Peyer's patch (tissue), 4 donors: Measurements from ENCODE around the gene CCL5. TPM values are rescaled to one million over a fixed set of nuclear protein-coding genes. Genes with fewer than 3 reads are reported as not detected.

Experiments used
- DNase-seq, 3 donors: peaks; one replicate each; pipeline ENCODE4 v3.0.0-alpha.2; 2017 to 2019
- H3K27ac ChIP-seq, 4 donors: fragments of 200-600 bp; sonication (generic); one replicate each; pipeline ENCODE4 v1.5.1; 2016 to 2019
- H3K27me3 ChIP-seq, 2 donors: fragments of 200-600 bp; sonication (generic); one replicate each; pipeline ENCODE4 v1.5.1; 2019
- H3K36me3 ChIP-seq, 3 donors: fragments of 200-600 bp; sonication (generic); one replicate each; pipeline ENCODE4 v1.5.1; 2016 to 2019
- H3K4me1 ChIP-seq, 4 donors: fragments of 200-600 bp; sonication (generic); one replicate each; pipeline ENCODE4 v1.5.1; 2016 to 2019
- H3K4me3 ChIP-seq, 4 donors: fragments of 200-600 bp; sonication (generic); 1 replicate in 3 of 4; 2 replicates in 1 of 4; pipeline ENCODE4 v1.5.1; 2016 to 2019; ENCODE audit warnings: mild to moderate bottlenecking in 1 of 4
- H3K9me3 ChIP-seq, 4 donors: fragments of 200-600 bp; sonication (generic); one replicate each; pipeline ENCODE4 v1.5.1; 2016 to 2019; ENCODE audit warnings: mild to moderate bottlenecking in 1 of 4
- CTCF ChIP-seq, 6 experiments: fragments of 450-650 bp in 4 of 6; fragments of 200-600 bp in 2 of 6; sonication (generic) in 1 of 6; IDR thresholded peaks; one replicate each; pipeline ENCODE4 v1.5.1; 2017 to 2019; ENCODE audit warnings: antibody characterized with exemption in 6 of 6, mild to moderate bottlenecking in 3 of 6, moderate library complexity in 1 of 6
- POLR2A ChIP-seq, 2 donors: fragments of 450-650 bp; IDR thresholded peaks; one replicate each; pipeline ENCODE4 v1.5.1; 2017; ENCODE audit warnings: antibody characterized with exemption in 2 of 2, mild to moderate bottlenecking in 2 of 2, moderate library complexity in 2 of 2
- total RNA-seq, 4 donors: library from RNA; depleted of rRNA; stranded (reverse); fragments of >200 nt; gene quantifications; one replicate each; pipeline ENCODE4 v1.1.0, GENCODE V29; 2016

CCL5 gene
- total RNA-seq, 4 donors from 2014 or later: 5.8 to 13.8 (median 9.2) TPM

GRCh38 chr17:35895636-35896587 is 15.8 kb upstream of the CCL5 start:
- no peaks in the 10 kb centered on the region for H3K36me3 ChIP-seq
- no peaks in the 10 kb centered on the region for H3K27me3 ChIP-seq
- peak overlapping the region; percentile 15 to 48 (median 37) for H3K27ac ChIP-seq
- TF ChIP-seq POLR2A (IDR thresholded peaks at IDR 0.05): no peak
- TF ChIP-seq CTCF (IDR thresholded peaks at IDR 0.05): no peak
- peak in 1 of 3 donors; percentile 73 for DNase-seq
- H3K4me3 ChIP-seq: no peak overlapping the region
- H3K4me1 ChIP-seq: no peaks in the 10 kb centered on the region
- H3K9me3 ChIP-seq: no peaks in the 10 kb centered on the region

- no peaks in the 10 kb centered on the region for H3K27me3 ChIP-seq
- DNase-seq: no peak
- H3K9me3 ChIP-seq: no peaks in the 10 kb centered on the region
- H3K4me1 ChIP-seq: no peaks in the 10 kb centered on the region
- H3K4me3 ChIP-seq: no peak overlapping the region
- H3K27ac ChIP-seq: no peak overlapping the region
- no peaks in the 10 kb centered on the region for H3K36me3 ChIP-seq
- no peak for TF ChIP-seq POLR2A (IDR thresholded peaks at IDR 0.05)
- no peak for TF ChIP-seq CTCF (IDR thresholded peaks at IDR 0.05)
Observed at GRCh38 chr17:35894206-35894605, 14.0 kb upstream of the CCL5 start.

GRCh38 chr17:35893751-35894150 is 13.6 kb upstream of the CCL5 start:
- Histone ChIP-seq H3K27me3 (no peaks in the 10 kb centered on the region), H3K36me3 (no peaks in the 10 kb centered on the region), H3K4me3 (no peak overlapping the region), H3K4me1 (no peaks in the 10 kb centered on the region), H3K9me3 (no peaks in the 10 kb centered on the region), H3K27ac (no peak overlapping the region)
- DNase-seq: no peak
- TF ChIP-seq CTCF (IDR thresholded peaks at IDR 0.05): no peak
- no peak for TF ChIP-seq POLR2A (IDR thresholded peaks at IDR 0.05)

- TF ChIP-seq POLR2A (IDR thresholded peaks at IDR 0.05): no peak
- TF ChIP-seq CTCF (IDR thresholded peaks at IDR 0.05): no peak
- H3K27ac ChIP-seq: peak overlapping the region in 3 of 4 donors; percentile 23 to 65 (median 36)
Observed at GRCh38 chr17:35892091-35893035, 12.2 kb upstream of the CCL5 start.

GRCh38 chr17:35891269-35891668 is 11.1 kb upstream of the CCL5 start:
- peak overlapping the region; percentile 11 to 46 (median 30) for H3K27ac ChIP-seq

More at GRCh38 chr17:35892091-35893035, 12.2 kb upstream of the CCL5 start:
- DNase-seq: peak in 1 of 3 donors; percentile 48
- no peaks in the 10 kb centered on the region for H3K36me3 ChIP-seq
- no peaks in the 10 kb centered on the region for H3K4me1 ChIP-seq
- H3K9me3 ChIP-seq: no peaks in the 10 kb centered on the region
- H3K4me3 ChIP-seq: no peak overlapping the region
- H3K27me3 ChIP-seq: no peaks in the 10 kb centered on the region

More at GRCh38 chr17:35891269-35891668, 11.1 kb upstream of the CCL5 start:
- TF ChIP-seq POLR2A (IDR thresholded peaks at IDR 0.05) (no peak), CTCF (IDR thresholded peaks at IDR 0.05) (no peak)
- Histone ChIP-seq H3K9me3 (no peaks in the 10 kb centered on the region), H3K4me3 (no peak overlapping the region), H3K36me3 (no peaks in the 10 kb centered on the region), H3K27me3 (no peaks in the 10 kb centered on the region), H3K4me1 (no peaks in the 10 kb centered on the region)
- DNase-seq: no peak
